Measurements from ENCODE around the gene MED27. TPM values are rescaled to one million over a fixed set of nuclear protein-coding genes. Genes with fewer than 3 reads are reported as not detected.
A peak's percentile ranks its signal among the peaks of the same experiment; 100 is the strongest.

Gene MED27
- total and polyA plus RNA-seq, 2 of the 13 experiments (the other 11 are each of a cell fraction or from before 2014, with no cell fraction given) = 16.9 to 19.0 TPM

- TF ChIP-seq NRL (CRISPR knock-in tag; IDR thresholded peaks at IDR 0.05; ENCODE audit: borderline replicate concordance) = peak; percentile 39; the same call in 1 of the 2 replicates
- no peak for TF ChIP-seq ZNF407 (CRISPR knock-in tag; IDR thresholded peaks at IDR 0.05; ENCODE audit: not compliant biosample characterization)
- no peak for TF ChIP-seq NCOA1 (CRISPR knock-in tag; IDR thresholded peaks at IDR 0.05)
- no peak for TF ChIP-seq TCF12 (IDR thresholded peaks at IDR 0.05)
- no peak for TF ChIP-seq TCF12 (CRISPR knock-in tag; IDR thresholded peaks at IDR 0.05)
- TF ChIP-seq ZNF615 (CRISPR knock-in tag; IDR thresholded peaks at IDR 0.05; ENCODE audit: borderline replicate concordance) = 0 out of 2 replicates have a peak, but pooled peaks have one; percentile 30
- TF ChIP-seq GABPA (IDR thresholded peaks at IDR 0.05; ENCODE audit: low read depth, low read length) = no peak
- TF ChIP-seq GABPA (CRISPR knock-in tag; IDR thresholded peaks at IDR 0.05; ENCODE audit: low read depth) = peak; percentile 70
- peak; percentile 52; the same call in 1 of the 2 replicates for TF ChIP-seq RXRA (CRISPR knock-in tag; IDR thresholded peaks at IDR 0.05)
- TF ChIP-seq ZXDC (CRISPR knock-in tag; IDR thresholded peaks at IDR 0.05) = no peak
- TF ChIP-seq ZHX1 (CRISPR knock-in tag; IDR thresholded peaks at IDR 0.05; ENCODE audit: low read depth) = peak; percentile 88; the same call in 1 of the 2 replicates
- peak; percentile 23; the same call in 1 of the 2 replicates for TF ChIP-seq NFYB (CRISPR knock-in tag; IDR thresholded peaks at IDR 0.05)
- no peak for TF ChIP-seq FOXC1 (CRISPR knock-in tag; IDR thresholded peaks at IDR 0.05; ENCODE audit: borderline replicate concordance)
- no peak for TF ChIP-seq ZNF83 (CRISPR knock-in tag; IDR thresholded peaks at IDR 0.05; ENCODE audit: borderline replicate concordance)
- peak; percentile 66 for TF ChIP-seq TAF1 (CRISPR knock-in tag; IDR thresholded peaks at IDR 0.05)
- TF ChIP-seq TCF7 (IDR thresholded peaks at IDR 0.05; ENCODE audit: low read depth) = no peak
- TF ChIP-seq ZBTB7B (CRISPR knock-in tag; IDR thresholded peaks at IDR 0.05) = no peak
Observed at GRCh38 chr9:132079391-132080091, at the start of gene MED27 (continued).
